Thoracic aorta (tissue), 2 donors: ENCODE data around the gene TNFSF13B. TPM values are rescaled to one million over a fixed set of nuclear protein-coding genes. Genes with fewer than 3 reads are reported as not detected.

Experiments
- ATAC-seq: fragments of 150-250 bp; one replicate; pipeline ENCODE4 v1.8.0; 2017; ENCODE audit warnings: low read depth; ENCODE audit not compliant: insufficient number of reproducible peaks, low FRiP score
- DNase-seq: peaks from one replicate; pipeline ENCODE4 v3.0.0-alpha.2; 2020; ENCODE audit warnings: low spot score
- H3K27ac ChIP-seq, 2 donors: fragments of 200-600 bp; sonication (generic); 1 replicate in 1 of 2; 2 replicates in 1 of 2; pipeline ENCODE4 v1.5.1; 2016; ENCODE audit warnings: mild to moderate bottlenecking in 2 of 2, moderate library complexity in 2 of 2
- H3K27me3 ChIP-seq: fragments of 200-600 bp; sonication (generic); replicated peaks from 2 replicates; pipeline ENCODE4 v1.6.0; 2016; ENCODE audit warnings: mild to moderate bottlenecking; ENCODE audit not compliant: insufficient read depth
- H3K36me3 ChIP-seq: fragments of 200-600 bp; sonication (generic); one replicate; pipeline ENCODE4 v1.5.1; 2016
- H3K4me1 ChIP-seq, 2 donors: fragments of 200-600 bp; sonication (generic); 1 replicate in 1 of 2; 2 replicates in 1 of 2; pipeline versions ENCODE4 v1.5.1 to v1.6.0; 2016; ENCODE audit warnings: low read depth in 2 of 2, mild to moderate bottlenecking in 1 of 2; ENCODE audit not compliant: control insufficient read depth in 1 of 2
- H3K4me3 ChIP-seq: fragments of 200-600 bp; sonication (generic); 2 replicates; pipeline ENCODE4 v1.5.1; 2016; ENCODE audit warnings: mild to moderate bottlenecking
- H3K9me3 ChIP-seq: fragments of 200-600 bp; sonication (generic); 2 replicates; pipeline ENCODE4 v1.5.1; 2016
- total RNA-seq, 2 donors: library from RNA; depleted of rRNA; stranded (reverse); fragments of >200 nt; gene quantifications; one replicate each; pipeline versions ENCODE4 v1.1.0 to v1.2.3, GENCODE V29; 2016
- TF ChIP-seq, protein P1 (sequence below): fragments of 200-600 bp; sonication (generic); IDR thresholded peaks from one replicate; pipeline ENCODE4 v1.5.1; 2019; ENCODE audit warnings: antibody characterized with exemption

Gene TNFSF13B
- total RNA-seq, 2 donors from 2014 or later: 7.5 to 11.2 TPM

DNA sequence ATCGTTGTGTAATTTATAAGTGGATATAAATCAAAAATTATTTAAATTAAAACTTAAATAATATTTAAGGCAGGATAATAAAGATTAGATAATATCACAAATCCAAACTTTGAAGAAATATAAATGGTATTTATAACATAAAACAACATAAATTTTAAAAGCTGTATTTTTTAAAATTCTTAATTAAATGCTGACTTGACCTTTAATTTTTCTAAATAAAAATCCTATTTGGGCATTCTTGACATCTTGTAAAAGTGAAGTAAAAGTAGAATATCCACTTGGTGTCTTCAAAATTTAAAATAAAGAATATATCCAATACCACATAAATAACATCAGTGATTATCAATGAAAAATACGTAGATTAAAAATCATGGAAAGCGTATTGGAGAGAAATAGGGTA is 87.7 kb downstream of the TNFSF13B start:
- DNase-seq: no peak
- TF ChIP-seq, protein P1, sequence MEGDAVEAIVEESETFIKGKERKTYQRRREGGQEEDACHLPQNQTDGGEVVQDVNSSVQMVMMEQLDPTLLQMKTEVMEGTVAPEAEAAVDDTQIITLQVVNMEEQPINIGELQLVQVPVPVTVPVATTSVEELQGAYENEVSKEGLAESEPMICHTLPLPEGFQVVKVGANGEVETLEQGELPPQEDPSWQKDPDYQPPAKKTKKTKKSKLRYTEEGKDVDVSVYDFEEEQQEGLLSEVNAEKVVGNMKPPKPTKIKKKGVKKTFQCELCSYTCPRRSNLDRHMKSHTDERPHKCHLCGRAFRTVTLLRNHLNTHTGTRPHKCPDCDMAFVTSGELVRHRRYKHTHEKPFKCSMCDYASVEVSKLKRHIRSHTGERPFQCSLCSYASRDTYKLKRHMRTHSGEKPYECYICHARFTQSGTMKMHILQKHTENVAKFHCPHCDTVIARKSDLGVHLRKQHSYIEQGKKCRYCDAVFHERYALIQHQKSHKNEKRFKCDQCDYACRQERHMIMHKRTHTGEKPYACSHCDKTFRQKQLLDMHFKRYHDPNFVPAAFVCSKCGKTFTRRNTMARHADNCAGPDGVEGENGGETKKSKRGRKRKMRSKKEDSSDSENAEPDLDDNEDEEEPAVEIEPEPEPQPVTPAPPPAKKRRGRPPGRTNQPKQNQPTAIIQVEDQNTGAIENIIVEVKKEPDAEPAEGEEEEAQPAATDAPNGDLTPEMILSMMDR: no peak
- no peak overlapping the region for H3K27ac ChIP-seq
- ATAC-seq: no peak
- H3K36me3 ChIP-seq: no peaks in the 10 kb centered on the region
- H3K9me3 ChIP-seq: no peaks in the 10 kb centered on the region
- H3K4me1 ChIP-seq: no peaks in the 10 kb centered on the region
- no peak overlapping the region for H3K4me3 ChIP-seq
- no peaks in the 10 kb centered on the region for H3K27me3 ChIP-seq

Other genes with a start within 250 kb of the TNFSF13B start
- 10 to 100 TPM in 1 of 2 donors, 1 to 10 TPM in 1; 7.8 to 11.9 TPM for gene LIG4, start 54.2 kb upstream of the TNFSF13B start, total RNA-seq
- 10 to 100 TPM in 1 of 2 donors, 1 to 10 TPM in 1; 8.5 to 18.0 TPM for gene ABHD13, start 51.3 kb upstream of the TNFSF13B start, total RNA-seq